Measurements from ENCODE around the gene TIPRL.
"Not testable (repeated sequence)": the region's sequence is repeated elsewhere in the genome, so short reads cannot be mapped to it uniquely, and the experiment has no call there.

The TIPRL gene

GRCh38 chr1:168159251-168159650 lies 19.5 kb upstream of the TIPRL start:
- DNase-seq (ENCODE audit: low read depth in 2 of 2) = no peak

- DNase-seq (ENCODE audit: low read depth in 2 of 2) = no peak
Observed at GRCh38 chr1:168159979-168160378, 18.8 kb upstream of the TIPRL start.

GRCh38 chr1:168161459-168161858 lies 17.3 kb upstream of the TIPRL start:
- no peak for DNase-seq (ENCODE audit: low read depth in 2 of 2)

- no peak for DNase-seq (ENCODE audit: low read depth in 2 of 2)
Observed at GRCh38 chr1:168163670-168164069, 15.1 kb upstream of the TIPRL start.

GRCh38 chr1:168164771-168165170 lies 14.0 kb upstream of the TIPRL start:
- DNase-seq (ENCODE audit: low read depth in 2 of 2) = no peak

GRCh38 chr1:168167806-168168205 lies 11.0 kb upstream of the TIPRL start:
- no peak for DNase-seq (ENCODE audit: low read depth in 2 of 2)

GRCh38 chr1:168170564-168171508 lies 7.9 kb upstream of the TIPRL start:
- no peak for DNase-seq (ENCODE audit: low read depth in 2 of 2)

- no peak for DNase-seq (ENCODE audit: low read depth in 2 of 2)
Observed at GRCh38 chr1:168172250-168172915, 6.4 kb upstream of the TIPRL start.

- DNase-seq (ENCODE audit: low read depth in 2 of 2) = no peak
Observed at GRCh38 chr1:168178227-168178637, 530 bp upstream of the TIPRL start.

GRCh38 chr1:168179438-168180147 lies 831 bp downstream of the TIPRL start:
- DNase-seq (ENCODE audit: low read depth in 2 of 2) = no peak

GRCh38 chr1:168180148-168180524 lies 1.4 kb downstream of the TIPRL start:
- no peak for DNase-seq (ENCODE audit: low read depth in 2 of 2)

- DNase-seq (ENCODE audit: low read depth in 2 of 2) = not testable (repeated sequence)
Observed at GRCh38 chr1:168181063-168181720, 2.4 kb downstream of the TIPRL start.

GRCh38 chr1:168187177-168187576 lies 8.4 kb downstream of the TIPRL start:
- DNase-seq (ENCODE audit: low read depth in 2 of 2) = no peak

- no peak for DNase-seq (ENCODE audit: low read depth in 2 of 2)
Observed at GRCh38 chr1:168190403-168190802, 11.6 kb downstream of the TIPRL start.

GRCh38 chr1:168195199-168196135 lies 16.7 kb downstream of the TIPRL start:
- no peak for DNase-seq (ENCODE audit: low read depth in 2 of 2)

- no peak for DNase-seq (ENCODE audit: low read depth in 2 of 2)
Observed at GRCh38 chr1:168199056-168199455, 20.3 kb downstream of the TIPRL start.

- no peak for DNase-seq (ENCODE audit: low read depth in 2 of 2)
Observed at GRCh38 chr1:168202941-168203654, 24.3 kb downstream of the TIPRL start.

- no peak for DNase-seq (ENCODE audit: low read depth in 2 of 2)
Observed at GRCh38 chr1:168206111-168206510, 27.3 kb downstream of the TIPRL start.

GRCh38 chr1:168207673-168208072 lies 28.9 kb downstream of the TIPRL start:
- not testable (repeated sequence) for DNase-seq (ENCODE audit: low read depth in 2 of 2)

GRCh38 chr1:168210312-168210711 lies 31.6 kb downstream of the TIPRL start:
- no peak for DNase-seq (ENCODE audit: low read depth in 2 of 2)

Measured in stimulated activated CD8-positive, alpha-beta memory T cell treated with anti-CD3 and anti-CD28 coated beads, Interleukin-7, amount 100 ng/mL, for 1 hour (primary cell).